Skeletal muscle tissue (tissue), 4 donors: ENCODE data around the gene SLC22A12. TPM values are rescaled to one million over a fixed set of nuclear protein-coding genes. Genes with fewer than 3 reads are reported as not detected.

Source experiments
- H3K27ac ChIP-seq: one replicate; pipeline ENCODE4 v1.7.0; 2013; ENCODE audit warnings: mild to moderate bottlenecking, low read depth, low read length, inconsistent platforms
- H3K27me3 ChIP-seq, 3 donors: one replicate each; pipeline ENCODE4 v1.7.0; 2013; ENCODE audit warnings: low read length in 3 of 3; ENCODE audit not compliant: control insufficient read depth in 3 of 3, insufficient read depth in 3 of 3
- H3K36me3 ChIP-seq, 3 donors: one replicate each; pipeline ENCODE4 v1.7.0; 2013; ENCODE audit warnings: low read length in 3 of 3; ENCODE audit not compliant: control insufficient read depth in 3 of 3, insufficient read depth in 3 of 3
- H3K4me1 ChIP-seq, 3 donors: one replicate each; pipeline ENCODE4 v1.7.0; 2013; ENCODE audit warnings: low read length in 3 of 3, mild to moderate bottlenecking in 3 of 3; ENCODE audit not compliant: control insufficient read depth in 3 of 3, insufficient read depth in 3 of 3
- H3K4me3 ChIP-seq, 3 donors: one replicate each; pipeline ENCODE4 v1.7.0; 2013; ENCODE audit warnings: low read length in 3 of 3
- H3K9ac ChIP-seq, 3 donors: one replicate each; pipeline ENCODE4 v1.7.0; 2013; ENCODE audit warnings: low read length in 3 of 3, mild to moderate bottlenecking in 3 of 3, moderate library complexity in 2 of 3, low read depth in 1 of 3
- H3K9me3 ChIP-seq, 3 donors: one replicate each; pipeline ENCODE4 v1.7.0; 2013; ENCODE audit warnings: low read length in 3 of 3; ENCODE audit not compliant: control insufficient read depth in 3 of 3
- total RNA-seq: library from RNA; depleted of rRNA; stranded (reverse); fragments of >200 nt; gene quantifications from one replicate; pipeline ENCODE4 v1.2.3, GENCODE V29; 2014
- donor health status: Osteomylitis.

Gene SLC22A12
- total RNA-seq, 1 donor from 2014 or later = not detected

- H3K4me1 ChIP-seq = no peaks in the 10 kb centered on the region
- H3K36me3 ChIP-seq = peaks cover 0 to 5% (median 0%) of the 10 kb centered on the region in 3 donors
- H3K9ac ChIP-seq = no peak overlapping the region
- H3K27me3 ChIP-seq = peaks cover 2 to 45% (median 26%) of the 10 kb centered on the region in 3 donors
- H3K4me3 ChIP-seq = no peak overlapping the region
- H3K27ac ChIP-seq = no peak overlapping the region
- H3K9me3 ChIP-seq = no peaks in the 10 kb centered on the region
These were observed 40.7 kb downstream of the SLC22A12 start for GRCh38 chr11:64631675-64632074.

- H3K4me3 ChIP-seq = no peak overlapping the region
- H3K4me1 ChIP-seq = no peaks in the 10 kb centered on the region
- H3K9ac ChIP-seq = no peak overlapping the region
- H3K27me3 ChIP-seq = peaks cover 7 to 50% (median 32%) of the 10 kb centered on the region in 3 donors
- no peaks in the 10 kb centered on the region for H3K9me3 ChIP-seq
- H3K36me3 ChIP-seq = peaks cover 0 to 5% (median 0%) of the 10 kb centered on the region in 3 donors
- no peak overlapping the region for H3K27ac ChIP-seq
These were observed 41.2 kb downstream of the SLC22A12 start for GRCh38 chr11:64632237-64632636.

GRCh38 chr11:64632654-64633053 is 41.6 kb downstream of the SLC22A12 start:
- no peaks in the 10 kb centered on the region for H3K4me1 ChIP-seq
- peaks cover 0 to 5% (median 0%) of the 10 kb centered on the region in 3 donors for H3K36me3 ChIP-seq
- H3K4me3 ChIP-seq = no peak overlapping the region
- no peak overlapping the region for H3K27ac ChIP-seq
- no peak overlapping the region for H3K9ac ChIP-seq
- H3K9me3 ChIP-seq = no peaks in the 10 kb centered on the region
- peaks cover 11 to 53% (median 36%) of the 10 kb centered on the region in 3 donors for H3K27me3 ChIP-seq

GRCh38 chr11:64633555-64634159 is 42.6 kb downstream of the SLC22A12 start:
- peaks cover 14 to 63% (median 44%) of the 10 kb centered on the region in 3 donors for H3K27me3 ChIP-seq

GRCh38 chr11:64637334-64638017 is 46.5 kb downstream of the SLC22A12 start:
- H3K4me3 ChIP-seq = no peak overlapping the region
- H3K9ac ChIP-seq = no peak overlapping the region
- H3K27me3 ChIP-seq = peaks cover 51 to 72% (median 61%) of the 10 kb centered on the region in 3 donors
- no peaks in the 10 kb centered on the region for H3K36me3 ChIP-seq
- H3K9me3 ChIP-seq = no peaks in the 10 kb centered on the region
- H3K4me1 ChIP-seq = peaks cover 0 to 2% (median 0%) of the 10 kb centered on the region in 3 donors
- no peak overlapping the region for H3K27ac ChIP-seq

More at GRCh38 chr11:64633555-64634159, 42.6 kb downstream of the SLC22A12 start:
- Histone ChIP-seq H3K9ac (no peak overlapping the region), H3K4me3 (no peak overlapping the region), H3K27ac (no peak overlapping the region), H3K36me3 (peaks cover 0 to 2% (median 0%) of the 10 kb centered on the region in 3 donors), H3K4me1 (peaks cover 0 to 2% (median 0%) of the 10 kb centered on the region in 3 donors), H3K9me3 (no peaks in the 10 kb centered on the region)

- Histone ChIP-seq H3K27ac (no peak overlapping the region), H3K9ac (no peak overlapping the region), H3K27me3 (peaks cover 51 to 65% (median 64%) of the 10 kb centered on the region in 3 donors), H3K4me3 (no peak overlapping the region), H3K4me1 (peaks cover 0 to 2% (median 0%) of the 10 kb centered on the region in 3 donors), H3K9me3 (no peaks in the 10 kb centered on the region), H3K36me3 (no peaks in the 10 kb centered on the region)
These were observed 47.1 kb downstream of the SLC22A12 start for GRCh38 chr11:64638018-64638665.

GRCh38 chr11:64638829-64639228 is 47.8 kb downstream of the SLC22A12 start:
- no peak overlapping the region for H3K27ac ChIP-seq
- no peak overlapping the region for H3K4me3 ChIP-seq
- peaks cover 51 to 65% (median 62%) of the 10 kb centered on the region in 3 donors for H3K27me3 ChIP-seq
- H3K36me3 ChIP-seq = no peaks in the 10 kb centered on the region
- no peak overlapping the region for H3K9ac ChIP-seq
- H3K9me3 ChIP-seq = no peaks in the 10 kb centered on the region
- peaks cover 0 to 2% (median 0%) of the 10 kb centered on the region in 3 donors for H3K4me1 ChIP-seq

GRCh38 chr11:64639885-64640284 is 48.9 kb downstream of the SLC22A12 start:
- peaks cover 57 to 66% (median 63%) of the 10 kb centered on the region in 3 donors for H3K27me3 ChIP-seq
- H3K9me3 ChIP-seq = no peaks in the 10 kb centered on the region
- no peak overlapping the region for H3K4me3 ChIP-seq
- H3K9ac ChIP-seq = no peak overlapping the region
- H3K27ac ChIP-seq = no peak overlapping the region
- peaks cover 0 to 2% (median 0%) of the 10 kb centered on the region in 3 donors for H3K4me1 ChIP-seq
- H3K36me3 ChIP-seq = no peaks in the 10 kb centered on the region

GRCh38 chr11:64641596-64642417 is 50.8 kb downstream of the SLC22A12 start:
- no peak overlapping the region for H3K4me3 ChIP-seq

More at GRCh38 chr11:64641596-64642417, 50.8 kb downstream of the SLC22A12 start:
- no peaks in the 10 kb centered on the region for H3K9me3 ChIP-seq
- no peak overlapping the region for H3K27ac ChIP-seq
- no peak overlapping the region for H3K9ac ChIP-seq
- peaks cover 56 to 64% (median 62%) of the 10 kb centered on the region in 3 donors for H3K27me3 ChIP-seq
- peaks cover 0 to 2% (median 0%) of the 10 kb centered on the region in 3 donors for H3K4me1 ChIP-seq
- no peaks in the 10 kb centered on the region for H3K36me3 ChIP-seq
